ENCODE data around the gene ERBB4.

DNA sequence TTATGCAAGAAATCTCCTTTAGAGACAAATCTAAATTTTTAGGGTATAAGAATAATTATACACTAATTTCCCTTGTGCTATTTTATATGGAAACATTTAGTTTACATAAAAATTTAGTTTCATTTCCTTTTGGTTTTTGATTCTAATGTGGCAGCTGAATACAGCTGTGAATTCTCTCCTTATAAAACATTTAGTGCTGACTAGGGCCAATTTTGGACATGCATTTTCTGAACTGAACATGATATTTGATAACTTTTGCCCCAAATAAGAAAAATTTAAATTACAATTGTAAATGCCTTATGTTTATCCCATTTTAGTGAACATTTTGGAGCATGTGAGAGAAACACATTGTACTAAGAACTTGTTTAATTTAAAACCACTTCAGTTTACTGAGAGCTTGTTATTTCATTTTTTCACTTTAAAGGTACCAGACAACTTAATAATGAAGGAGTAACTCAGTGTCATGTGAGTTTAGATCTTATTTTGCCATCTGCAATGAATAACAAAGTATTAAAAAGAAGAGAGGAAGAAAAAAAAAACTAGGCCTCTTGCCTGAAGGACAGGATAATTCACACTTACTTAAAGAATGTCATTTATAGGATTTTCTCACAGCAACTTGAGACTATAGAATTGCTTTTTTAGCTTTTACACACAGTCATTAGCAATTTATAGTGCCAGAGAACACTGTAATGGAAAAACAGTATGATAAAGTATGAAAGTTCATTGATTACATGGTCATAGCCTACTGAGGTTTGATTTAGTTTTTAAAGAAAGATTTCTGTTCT is 209.7 kb downstream of the ERBB4 start:
- no peak for TF ChIP-seq CTCF (IDR thresholded peaks at IDR 0.05)
- no peak for TF ChIP-seq SIN3A (IDR thresholded peaks at IDR 0.05; ENCODE audit: borderline replicate concordance, insufficient read depth, low read depth, low read length)
- no peak for TF ChIP-seq POLR2AphosphoS5 (IDR thresholded peaks at IDR 0.05; ENCODE audit: low read depth, low read length)
- TF ChIP-seq REST (IDR thresholded peaks at IDR 0.05; ENCODE audit: insufficient read depth in 1 of 2, low read depth in 2 of 2, low read length in 1 of 2): no peak
- TF ChIP-seq TCF7L2 (IDR thresholded peaks at IDR 0.05; ENCODE audit: low read depth, low read length): no peak
